Raji (cell line): Measurements from ENCODE around the gene FAHD1.
A peak's percentile ranks its signal among the peaks of the same experiment; 100 is the strongest.

Experiments
- POLR2A ChIP-seq: IDR thresholded peaks from 2 replicates; pipeline ENCODE4 v1.6.1; 2011; ENCODE audit warnings: low read depth, low read length, control low read depth; ENCODE audit not compliant: insufficient read depth

FAHD1 gene

GRCh38 chr16:1826691-1827573 is at the start of gene FAHD1, which contains the start of gene HAGH:
FAHD1 (plus strand) TSS chr16:1827206; CDS start chr16:1827239, 33 bp downstream.
HAGH (minus strand) TSS chr16:1826825; CDS start chr16:1826787, 38 bp downstream.
- TF ChIP-seq POLR2A: peak; percentile 75

- peak; percentile 34; the same call in 1 of the 2 replicates for TF ChIP-seq POLR2A
Observed at GRCh38 chr16:1777375-1778199, 49.4 kb upstream of the FAHD1 start.

- no peak; the same call in 1 of the 2 replicates for TF ChIP-seq POLR2A
Observed at GRCh38 chr16:1778200-1779179, 48.5 kb upstream of the FAHD1 start.

GRCh38 chr16:1779234-1779701 is 47.7 kb upstream of the FAHD1 start:
- TF ChIP-seq POLR2A: peak; percentile 23; the same call in 1 of the 2 replicates

GRCh38 chr16:1779741-1780676 is 47.0 kb upstream of the FAHD1 start:
- TF ChIP-seq POLR2A: 0 out of 2 replicates have a peak, but pooled peaks have one; percentile 42

GRCh38 chr16:1780677-1781072 is 46.3 kb upstream of the FAHD1 start:
- TF ChIP-seq POLR2A: no peak; the same call in 1 of the 2 replicates

- TF ChIP-seq POLR2A: no peak
Observed at GRCh38 chr16:1781254-1781653, 45.8 kb upstream of the FAHD1 start.

GRCh38 chr16:1781758-1782407 is 45.1 kb upstream of the FAHD1 start:
- no peak; the same call in 1 of the 2 replicates for TF ChIP-seq POLR2A

GRCh38 chr16:1782408-1783264 is 44.4 kb upstream of the FAHD1 start, which contains the start of the genes NUBP2 and SPSB3:
NUBP2 (plus strand) TSS chr16:1782960; CDS start chr16:1783021, 61 bp downstream.
SPSB3 (minus strand) TSS chr16:1782571; CDS start chr16:1781483, 1,088 bp downstream.
- peak; percentile 63 for TF ChIP-seq POLR2A

- no peak for TF ChIP-seq POLR2A
Observed at GRCh38 chr16:1784977-1785845, 41.8 kb upstream of the FAHD1 start.

GRCh38 chr16:1785846-1786170 is 41.2 kb upstream of the FAHD1 start:
- no peak for TF ChIP-seq POLR2A
